GM12891 (cell line): ENCODE measurements around the gene LIPT2.

ENCODE experiments used
- DNase-seq: peaks from one replicate; pipeline ENCODE4 v3.0.0; 2011; ENCODE audit warnings: low spot score; ENCODE audit not compliant: insufficient read length
- FAIRE-seq: peaks from 2 replicates; lab custom pipeline; 2011; peaks lifted over from hg19 to GRCh38; lab: Jason Lieb, UNC
- PAX5 ChIP-seq: IDR thresholded peaks from 2 replicates; pipeline ENCODE4 v1.6.1; 2011; ENCODE audit warnings: low read length, moderate library complexity, mild to moderate bottlenecking; ENCODE audit not compliant: insufficient read depth, severe bottlenecking
- POLR2A ChIP-seq: IDR thresholded peaks from 2 replicates; pipeline ENCODE4 v1.6.1; 2011; ENCODE audit warnings: low read depth, low read length, control low read depth
- POLR2AphosphoS5 ChIP-seq: IDR thresholded peaks from 2 replicates; pipeline ENCODE4 v1.6.1; 2011; ENCODE audit warnings: low read depth, low read length, control low read depth
- POU2F2 ChIP-seq: IDR thresholded peaks from 2 replicates; pipeline ENCODE4 v1.6.1; 2011; ENCODE audit warnings: low read depth, mild to moderate bottlenecking, control low read depth, low read length, moderate library complexity
- SPI1 ChIP-seq: IDR thresholded peaks from 2 replicates; pipeline ENCODE4 v1.6.1; 2011; ENCODE audit warnings: low read depth, low read length, control low read depth
- TAF1 ChIP-seq: IDR thresholded peaks from 2 replicates; pipeline ENCODE4 v1.6.1; 2011; ENCODE audit warnings: low read depth, low read length, control low read depth

Gene LIPT2

GRCh38 chr11:74444173-74444826 is 49.2 kb downstream of the LIPT2 start:
- DNase-seq, result no peak
- FAIRE-seq, result no peak
- TF ChIP-seq POLR2A (no peak), PAX5 (no peak), SPI1 (no peak), POLR2AphosphoS5 (no peak), POU2F2 (no peak), TAF1 (no peak)

- FAIRE-seq (no peak), DNase-seq (no peak)
- TF ChIP-seq POU2F2 (no peak), TAF1 (no peak), POLR2AphosphoS5 (no peak), POLR2A (no peak), SPI1 (no peak), PAX5 (no peak)
Measured at GRCh38 chr11:74443071-74443864, 50.3 kb downstream of the LIPT2 start.

GRCh38 chr11:74442636-74443035 is 50.9 kb downstream of the LIPT2 start:
- DNase-seq, result no peak
- no peak for TF ChIP-seq SPI1
- no peak for TF ChIP-seq TAF1
- no peak for TF ChIP-seq POU2F2
- TF ChIP-seq POLR2AphosphoS5, result no peak
- TF ChIP-seq POLR2A, result no peak
- no peak for TF ChIP-seq PAX5
- FAIRE-seq, result no peak
